ENCODE data around the gene ASB5.
"Not testable (repeated sequence)": the region's sequence is repeated elsewhere in the genome, so short reads cannot be mapped to it uniquely, and the experiment has no call there.

ASB5 gene

DNA sequence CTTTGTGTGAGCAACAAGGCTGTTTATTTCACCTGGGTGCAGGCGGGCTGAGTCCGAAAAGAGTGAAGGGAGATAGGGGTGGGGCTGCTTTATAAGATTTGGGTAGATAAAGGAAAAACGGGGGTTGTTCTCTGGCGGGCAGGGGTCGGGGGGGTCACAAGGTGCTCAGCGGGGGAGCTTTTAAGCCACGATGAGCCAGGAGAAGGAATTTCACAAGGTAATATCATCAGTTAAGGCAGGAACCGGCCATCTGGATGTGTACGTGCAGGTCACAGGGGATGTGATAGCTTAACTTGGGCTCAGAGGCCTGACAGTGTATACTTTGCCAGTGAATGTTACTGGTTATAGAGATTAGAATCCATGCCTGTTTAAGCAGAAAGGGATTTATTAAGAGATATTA, 31.0 kb upstream of the ASB5 start:
- DNase-seq (ENCODE audit: extremely low read depth, insufficient read length) = no peak
- TF ChIP-seq, protein P1, sequence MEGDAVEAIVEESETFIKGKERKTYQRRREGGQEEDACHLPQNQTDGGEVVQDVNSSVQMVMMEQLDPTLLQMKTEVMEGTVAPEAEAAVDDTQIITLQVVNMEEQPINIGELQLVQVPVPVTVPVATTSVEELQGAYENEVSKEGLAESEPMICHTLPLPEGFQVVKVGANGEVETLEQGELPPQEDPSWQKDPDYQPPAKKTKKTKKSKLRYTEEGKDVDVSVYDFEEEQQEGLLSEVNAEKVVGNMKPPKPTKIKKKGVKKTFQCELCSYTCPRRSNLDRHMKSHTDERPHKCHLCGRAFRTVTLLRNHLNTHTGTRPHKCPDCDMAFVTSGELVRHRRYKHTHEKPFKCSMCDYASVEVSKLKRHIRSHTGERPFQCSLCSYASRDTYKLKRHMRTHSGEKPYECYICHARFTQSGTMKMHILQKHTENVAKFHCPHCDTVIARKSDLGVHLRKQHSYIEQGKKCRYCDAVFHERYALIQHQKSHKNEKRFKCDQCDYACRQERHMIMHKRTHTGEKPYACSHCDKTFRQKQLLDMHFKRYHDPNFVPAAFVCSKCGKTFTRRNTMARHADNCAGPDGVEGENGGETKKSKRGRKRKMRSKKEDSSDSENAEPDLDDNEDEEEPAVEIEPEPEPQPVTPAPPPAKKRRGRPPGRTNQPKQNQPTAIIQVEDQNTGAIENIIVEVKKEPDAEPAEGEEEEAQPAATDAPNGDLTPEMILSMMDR (IDR thresholded peaks at IDR 0.05; ENCODE audit: insufficient read depth, low read length, poor library complexity, severe bottlenecking) = no peak
- Histone ChIP-seq H3K4me3 (replicated peaks; ENCODE audit: low read depth, low read length) (no peak overlapping the region), H3K36me3 (ENCODE audit: control insufficient read depth, insufficient read depth, low read length) (no peaks in the 10 kb centered on the region), H3K27me3 (replicated peaks; ENCODE audit: control insufficient read depth, insufficient read depth, low read length) (no peaks in the 10 kb centered on the region)

GRCh38 chr4:176298664-176299063, 29.6 kb upstream of the ASB5 start:
- no peaks in the 10 kb centered on the region for H3K27me3 ChIP-seq (replicated peaks; ENCODE audit: control insufficient read depth, insufficient read depth, low read length)
- DNase-seq (ENCODE audit: extremely low read depth, insufficient read length) = no peak
- TF ChIP-seq, protein P1 (IDR thresholded peaks at IDR 0.05; ENCODE audit: insufficient read depth, low read length, poor library complexity, severe bottlenecking) = no peak

GRCh38 chr4:176295907-176296306, 26.9 kb upstream of the ASB5 start:
- not testable (repeated sequence) for H3K4me3 ChIP-seq (replicated peaks; ENCODE audit: low read depth, low read length); H3K27me3 ChIP-seq (replicated peaks; ENCODE audit: control insufficient read depth, insufficient read depth, low read length); H3K36me3 ChIP-seq (ENCODE audit: control insufficient read depth, insufficient read depth, low read length); DNase-seq (ENCODE audit: extremely low read depth, insufficient read length)

More at GRCh38 chr4:176298664-176299063, 29.6 kb upstream of the ASB5 start:
- no peaks in the 10 kb centered on the region for H3K36me3 ChIP-seq (ENCODE audit: control insufficient read depth, insufficient read depth, low read length)
- H3K4me3 ChIP-seq (replicated peaks; ENCODE audit: low read depth, low read length) = no peak overlapping the region

DNA sequence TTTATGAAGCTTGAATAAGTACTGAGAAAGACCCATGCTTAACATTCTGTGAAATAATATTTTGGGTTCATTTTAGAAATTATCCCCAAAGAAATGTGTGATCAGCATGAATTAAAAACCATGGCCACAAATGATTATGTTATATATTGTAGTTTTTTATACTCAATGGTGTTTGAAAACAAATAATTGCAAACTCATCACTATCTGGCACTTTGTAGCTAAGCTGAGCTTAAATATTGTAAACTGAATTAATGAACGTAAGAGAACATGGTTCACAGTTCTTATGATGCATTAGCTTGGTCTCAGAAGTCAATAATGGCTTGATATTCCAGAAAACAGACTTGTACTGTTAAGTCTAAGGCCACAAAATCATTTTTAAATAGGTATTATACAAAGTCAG, 24.6 kb upstream of the ASB5 start:
- TF ChIP-seq, protein P1 (IDR thresholded peaks at IDR 0.05; ENCODE audit: insufficient read depth, low read length, poor library complexity, severe bottlenecking) = no peak
- no peak for DNase-seq (ENCODE audit: extremely low read depth, insufficient read length)
- Histone ChIP-seq H3K4me3 (replicated peaks; ENCODE audit: low read depth, low read length) (no peak overlapping the region), H3K36me3 (ENCODE audit: control insufficient read depth, insufficient read depth, low read length) (no peaks in the 10 kb centered on the region), H3K27me3 (replicated peaks; ENCODE audit: control insufficient read depth, insufficient read depth, low read length) (no peaks in the 10 kb centered on the region)

DNA sequence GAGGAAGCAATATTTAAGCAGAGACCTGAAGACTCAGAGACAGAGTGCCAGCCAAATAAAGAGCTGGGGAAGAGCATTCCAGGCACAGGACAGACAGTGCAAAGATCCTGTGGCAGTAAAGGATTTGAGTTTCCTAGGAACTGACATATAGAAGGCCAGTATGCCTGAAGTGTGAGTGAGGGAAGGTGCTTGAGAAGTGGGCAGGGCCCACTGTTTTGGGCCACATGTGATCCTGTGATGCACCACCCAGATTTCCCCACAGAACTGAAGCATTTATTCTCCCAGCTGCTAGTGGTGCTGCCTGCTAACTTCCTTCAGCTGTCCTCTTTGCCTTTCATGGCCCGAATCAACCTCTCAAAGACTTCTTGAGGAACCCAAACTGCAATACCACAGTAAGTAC, 23.9 kb upstream of the ASB5 start:
- H3K36me3 ChIP-seq (ENCODE audit: control insufficient read depth, insufficient read depth, low read length) = no peaks in the 10 kb centered on the region
- no peak overlapping the region for H3K4me3 ChIP-seq (replicated peaks; ENCODE audit: low read depth, low read length)
- TF ChIP-seq, protein P1 (IDR thresholded peaks at IDR 0.05; ENCODE audit: insufficient read depth, low read length, poor library complexity, severe bottlenecking) = no peak
- no peaks in the 10 kb centered on the region for H3K27me3 ChIP-seq (replicated peaks; ENCODE audit: control insufficient read depth, insufficient read depth, low read length)
- no peak for DNase-seq (ENCODE audit: extremely low read depth, insufficient read length)

DNA sequence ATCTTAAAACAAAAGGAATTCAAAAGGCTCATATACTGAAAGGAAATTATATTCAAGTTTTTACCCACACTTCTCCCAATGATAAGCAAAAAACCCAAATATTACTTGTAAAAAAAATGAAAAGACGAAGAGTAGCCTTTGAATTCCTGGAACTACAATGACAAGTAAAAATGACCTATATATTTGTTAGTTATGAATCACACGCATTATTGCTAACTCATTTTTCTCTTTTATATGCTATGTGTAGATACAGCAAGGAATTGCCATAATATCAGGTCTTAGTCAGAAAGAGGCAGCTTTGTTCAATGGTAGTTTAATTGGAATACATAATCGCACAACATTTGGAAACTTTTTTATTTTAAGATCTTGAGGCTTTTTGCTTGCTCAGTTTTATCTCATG, 22.7 kb upstream of the ASB5 start:
- no peak overlapping the region for H3K4me3 ChIP-seq (replicated peaks; ENCODE audit: low read depth, low read length)

More for the DNA sequence above, 22.7 kb upstream of the ASB5 start:
- H3K27me3 ChIP-seq (replicated peaks; ENCODE audit: control insufficient read depth, insufficient read depth, low read length) = no peaks in the 10 kb centered on the region
- TF ChIP-seq, protein P1 (IDR thresholded peaks at IDR 0.05; ENCODE audit: insufficient read depth, low read length, poor library complexity, severe bottlenecking) = no peak
- no peaks in the 10 kb centered on the region for H3K36me3 ChIP-seq (ENCODE audit: control insufficient read depth, insufficient read depth, low read length)
- no peak for DNase-seq (ENCODE audit: extremely low read depth, insufficient read length)

Data from GM06990 (cell line).